Measurements from ENCODE around the gene TMEM184A.

Gene TMEM184A

DNA sequence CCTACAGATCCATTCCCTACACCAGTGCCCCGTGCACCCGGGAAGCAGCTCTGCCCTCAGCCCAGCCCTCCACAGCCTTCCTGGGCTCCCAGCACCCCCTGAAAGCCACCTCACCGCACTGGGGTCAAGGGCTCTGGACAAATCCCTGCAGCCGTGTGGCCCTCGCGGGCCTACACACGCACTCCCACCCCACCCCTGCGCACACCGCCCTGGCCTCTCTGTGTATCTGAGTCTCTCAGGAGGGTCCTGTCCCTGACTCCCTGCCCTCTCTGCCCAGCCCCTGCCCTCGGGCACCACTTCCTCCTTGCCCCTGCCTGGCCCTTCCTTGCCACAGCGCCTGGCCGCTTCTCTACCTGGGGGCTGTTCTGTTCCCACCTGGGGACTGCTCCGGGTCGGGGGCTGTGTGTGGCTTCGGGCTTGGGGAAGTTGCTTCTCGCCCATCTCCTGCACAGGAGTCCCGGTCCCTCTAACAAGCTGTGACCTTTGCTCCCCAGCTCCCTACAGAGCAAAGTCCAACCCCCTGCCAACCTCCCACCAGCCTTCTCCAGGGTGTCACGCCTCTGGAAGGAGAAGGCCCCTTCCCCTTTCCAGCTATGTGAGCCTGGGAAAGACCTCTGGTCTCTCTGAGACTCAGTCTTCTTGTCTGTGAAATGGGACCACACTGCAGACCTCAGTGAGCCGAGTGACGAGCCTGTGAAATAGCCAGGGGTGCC is 1.5 kb downstream of the TMEM184A start:
- no peak for TF ChIP-seq EZH2phosphoT487 (IDR thresholded peaks at IDR 0.05; ENCODE audit: low read depth)
- TF ChIP-seq, protein P1, sequence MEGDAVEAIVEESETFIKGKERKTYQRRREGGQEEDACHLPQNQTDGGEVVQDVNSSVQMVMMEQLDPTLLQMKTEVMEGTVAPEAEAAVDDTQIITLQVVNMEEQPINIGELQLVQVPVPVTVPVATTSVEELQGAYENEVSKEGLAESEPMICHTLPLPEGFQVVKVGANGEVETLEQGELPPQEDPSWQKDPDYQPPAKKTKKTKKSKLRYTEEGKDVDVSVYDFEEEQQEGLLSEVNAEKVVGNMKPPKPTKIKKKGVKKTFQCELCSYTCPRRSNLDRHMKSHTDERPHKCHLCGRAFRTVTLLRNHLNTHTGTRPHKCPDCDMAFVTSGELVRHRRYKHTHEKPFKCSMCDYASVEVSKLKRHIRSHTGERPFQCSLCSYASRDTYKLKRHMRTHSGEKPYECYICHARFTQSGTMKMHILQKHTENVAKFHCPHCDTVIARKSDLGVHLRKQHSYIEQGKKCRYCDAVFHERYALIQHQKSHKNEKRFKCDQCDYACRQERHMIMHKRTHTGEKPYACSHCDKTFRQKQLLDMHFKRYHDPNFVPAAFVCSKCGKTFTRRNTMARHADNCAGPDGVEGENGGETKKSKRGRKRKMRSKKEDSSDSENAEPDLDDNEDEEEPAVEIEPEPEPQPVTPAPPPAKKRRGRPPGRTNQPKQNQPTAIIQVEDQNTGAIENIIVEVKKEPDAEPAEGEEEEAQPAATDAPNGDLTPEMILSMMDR (IDR thresholded peaks at IDR 0.05; ENCODE audit: low read depth, low read length), result no peak
- Histone ChIP-seq H2AFZ (ENCODE audit: low read depth, low read length) (no peak overlapping the region), H3K9ac (ENCODE audit: low read length) (no peak overlapping the region), H4K20me1 (ENCODE audit: insufficient read depth, low read length) (no peaks in the 10 kb centered on the region), H3K27ac (ENCODE audit: low read length) (no peak overlapping the region), H3K4me3 (ENCODE audit: low read length) (no peak overlapping the region), H3K9me3 (ENCODE audit: insufficient read depth, low read length) (no peaks in the 10 kb centered on the region), H3K4me2 (ENCODE audit: low read length) (no peak overlapping the region), H3K4me1 (ENCODE audit: low read length) (peaks cover 11% of the 10 kb centered on the region), H3K27me3 (ENCODE audit: low read depth, low read length) (no peaks in the 10 kb centered on the region), H3K79me2 (ENCODE audit: low read length) (no peaks in the 10 kb centered on the region), H3K36me3 (replicated peaks; ENCODE audit: low read depth, low read length) (no peaks in the 10 kb centered on the region)

- H3K27ac ChIP-seq (ENCODE audit: low read length), result no peak overlapping the region
These were observed 2.3 kb downstream of the TMEM184A start for GRCh38 chr7:1553512-1554210.

DNA sequence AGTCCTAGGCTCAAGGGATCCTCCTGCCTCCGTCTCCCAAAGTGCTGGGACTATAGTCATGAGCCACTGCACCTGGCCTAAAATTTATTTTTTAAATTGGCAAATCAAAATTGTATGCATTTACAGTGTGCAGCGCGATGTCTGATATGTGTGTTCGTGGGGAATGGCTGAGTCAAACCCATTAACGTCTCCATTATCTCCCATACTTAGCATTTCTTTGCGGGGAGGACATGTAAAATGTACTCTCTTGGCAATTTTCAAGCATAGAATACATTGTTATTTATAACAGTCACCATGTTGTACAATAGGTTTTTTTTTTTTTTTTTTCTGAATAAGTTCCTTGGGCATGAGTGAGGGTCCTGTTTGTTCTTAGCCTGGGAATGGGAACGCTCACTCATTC is 3.8 kb downstream of the TMEM184A start:
- H3K27me3 ChIP-seq (ENCODE audit: low read depth, low read length), result no peaks in the 10 kb centered on the region
- no peak overlapping the region for H3K27ac ChIP-seq (ENCODE audit: low read length)
- H4K20me1 ChIP-seq (ENCODE audit: insufficient read depth, low read length), result no peaks in the 10 kb centered on the region
- H2AFZ ChIP-seq (ENCODE audit: low read depth, low read length), result no peak overlapping the region
- H3K4me2 ChIP-seq (ENCODE audit: low read length), result no peak overlapping the region
- H3K4me1 ChIP-seq (ENCODE audit: low read length), result peaks cover 11% of the 10 kb centered on the region
- TF ChIP-seq EZH2phosphoT487 (IDR thresholded peaks at IDR 0.05; ENCODE audit: low read depth), result no peak
- TF ChIP-seq, protein P1 (IDR thresholded peaks at IDR 0.05; ENCODE audit: low read depth, low read length), result no peak
- no peaks in the 10 kb centered on the region for H3K36me3 ChIP-seq (replicated peaks; ENCODE audit: low read depth, low read length)
- no peak overlapping the region for H3K9ac ChIP-seq (ENCODE audit: low read length)
- no peak overlapping the region for H3K4me3 ChIP-seq (ENCODE audit: low read length)
- H3K9me3 ChIP-seq (ENCODE audit: insufficient read depth, low read length), result no peaks in the 10 kb centered on the region
- H3K79me2 ChIP-seq (ENCODE audit: low read length), result no peaks in the 10 kb centered on the region

More at GRCh38 chr7:1553512-1554210, 2.3 kb downstream of the TMEM184A start:
- H4K20me1 ChIP-seq (ENCODE audit: insufficient read depth, low read length), result no peaks in the 10 kb centered on the region
- no peaks in the 10 kb centered on the region for H3K27me3 ChIP-seq (ENCODE audit: low read depth, low read length)
- no peak overlapping the region for H3K4me2 ChIP-seq (ENCODE audit: low read length)
- no peak overlapping the region for H2AFZ ChIP-seq (ENCODE audit: low read depth, low read length)
- H3K9ac ChIP-seq (ENCODE audit: low read length), result no peak overlapping the region
- peaks cover 11% of the 10 kb centered on the region for H3K4me1 ChIP-seq (ENCODE audit: low read length)
- H3K4me3 ChIP-seq (ENCODE audit: low read length), result no peak overlapping the region
- H3K79me2 ChIP-seq (ENCODE audit: low read length), result no peaks in the 10 kb centered on the region
- TF ChIP-seq, protein P1 (IDR thresholded peaks at IDR 0.05; ENCODE audit: low read depth, low read length), result no peak
- no peak for TF ChIP-seq EZH2phosphoT487 (IDR thresholded peaks at IDR 0.05; ENCODE audit: low read depth)
- no peaks in the 10 kb centered on the region for H3K36me3 ChIP-seq (replicated peaks; ENCODE audit: low read depth, low read length)
- no peaks in the 10 kb centered on the region for H3K9me3 ChIP-seq (ENCODE audit: insufficient read depth, low read length)

DNA sequence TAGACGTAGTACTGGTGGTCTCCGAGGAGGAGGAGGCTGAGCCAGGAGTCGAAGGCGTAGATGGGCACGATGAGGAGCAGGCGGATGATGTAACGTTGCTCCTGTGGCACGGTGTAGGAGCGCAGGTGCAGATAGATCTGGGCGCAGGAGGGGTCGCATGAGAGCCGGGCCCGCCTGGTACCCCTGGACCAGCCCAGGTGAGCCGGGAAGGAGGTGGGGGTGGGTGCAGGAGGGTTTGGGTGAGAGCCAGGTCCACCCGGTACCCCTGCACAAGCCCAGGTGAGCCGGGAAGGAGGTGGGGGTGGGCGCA is 5.2 kb downstream of the TMEM184A start:
- no peaks in the 10 kb centered on the region for H3K79me2 ChIP-seq (ENCODE audit: low read length)
- peaks cover 5% of the 10 kb centered on the region for H3K4me1 ChIP-seq (ENCODE audit: low read length)
- H3K36me3 ChIP-seq (replicated peaks; ENCODE audit: low read depth, low read length), result no peaks in the 10 kb centered on the region
- H3K27me3 ChIP-seq (ENCODE audit: low read depth, low read length), result no peaks in the 10 kb centered on the region
- TF ChIP-seq EZH2phosphoT487 (IDR thresholded peaks at IDR 0.05; ENCODE audit: low read depth), result no peak
- TF ChIP-seq, protein P1 (IDR thresholded peaks at IDR 0.05; ENCODE audit: low read depth, low read length), result no peak
- no peaks in the 10 kb centered on the region for H3K9me3 ChIP-seq (ENCODE audit: insufficient read depth, low read length)
- H3K4me2 ChIP-seq (ENCODE audit: low read length), result no peak overlapping the region
- no peak overlapping the region for H2AFZ ChIP-seq (ENCODE audit: low read depth, low read length)
- H3K27ac ChIP-seq (ENCODE audit: low read length), result no peak overlapping the region
- no peaks in the 10 kb centered on the region for H4K20me1 ChIP-seq (ENCODE audit: insufficient read depth, low read length)
- no peak overlapping the region for H3K9ac ChIP-seq (ENCODE audit: low read length)
- H3K4me3 ChIP-seq (ENCODE audit: low read length), result no peak overlapping the region
